ENCODE measurements around the gene LEP. TPM values are rescaled to one million over a fixed set of nuclear protein-coding genes. Genes with fewer than 3 reads are reported as not detected.

The LEP gene
- total RNA-seq, 1 experiment from 2014 or later = not detected

DNA sequence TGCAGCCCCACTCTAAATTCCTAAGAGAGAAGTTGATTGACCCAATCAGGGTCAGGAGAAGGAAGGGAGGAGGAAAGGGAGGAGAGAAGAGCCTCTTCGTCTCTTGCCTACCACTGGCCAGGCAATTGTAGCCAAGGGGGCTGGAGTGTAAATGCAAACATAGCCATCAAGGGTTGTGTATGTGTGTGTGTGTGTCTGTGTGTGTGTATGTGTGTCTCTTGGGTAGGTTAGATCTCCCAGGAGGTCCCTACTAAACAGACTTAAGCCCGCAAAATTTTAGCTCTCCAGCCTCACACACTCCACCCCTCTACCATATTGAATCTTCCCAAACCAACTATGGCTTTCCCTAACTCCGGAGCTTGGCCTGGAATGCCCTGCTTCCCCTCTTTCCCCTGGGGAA is 3.8 kb downstream of the LEP start:
- Histone ChIP-seq H3K79me2 (ENCODE audit: low read length) (no peaks in the 10 kb centered on the region), H3K9me2 (replicated peaks; ENCODE audit: insufficient read depth, low read length) (no peaks in the 10 kb centered on the region), H3K4me3 (ENCODE audit: low read length) (no peak overlapping the region), H3K9ac (ENCODE audit: low read length) (no peak overlapping the region), H3K9me3 (ENCODE audit: low read length) (no peaks in the 10 kb centered on the region), H2AFZ (ENCODE audit: low read length) (no peak overlapping the region), H3K36me3 (ENCODE audit: insufficient read depth, low read length) (no peaks in the 10 kb centered on the region), H3K4me1 (ENCODE audit: low read length) (peaks cover 10% of the 10 kb centered on the region), H3K27ac (ENCODE audit: low read length) (no peak overlapping the region), H3K4me2 (ENCODE audit: low read depth, low read length, poor library complexity, severe bottlenecking) (no peak overlapping the region), H3K27me3 (ENCODE audit: low read length) (no peaks in the 10 kb centered on the region), H4K20me1 (ENCODE audit: insufficient read depth, low read depth, low read length) (no peaks in the 10 kb centered on the region)
- DNase-seq = no peak

- no peak overlapping the region for H3K4me3 ChIP-seq (ENCODE audit: low read length)
- no peak overlapping the region for H2AFZ ChIP-seq (ENCODE audit: low read length)
- no peak for DNase-seq
- H3K9me2 ChIP-seq (replicated peaks; ENCODE audit: insufficient read depth, low read length) = no peaks in the 10 kb centered on the region
- no peak overlapping the region for H3K9ac ChIP-seq (ENCODE audit: low read length)
- no peaks in the 10 kb centered on the region for H3K36me3 ChIP-seq (ENCODE audit: insufficient read depth, low read length)
- H3K27ac ChIP-seq (ENCODE audit: low read length) = no peak overlapping the region
- H3K4me1 ChIP-seq (ENCODE audit: low read length) = peaks cover 1% of the 10 kb centered on the region
- no peaks in the 10 kb centered on the region for H3K9me3 ChIP-seq (ENCODE audit: low read length)
- no peaks in the 10 kb centered on the region for H3K79me2 ChIP-seq (ENCODE audit: low read length)
- H3K4me2 ChIP-seq (ENCODE audit: low read depth, low read length, poor library complexity, severe bottlenecking) = no peak overlapping the region
- H4K20me1 ChIP-seq (ENCODE audit: insufficient read depth, low read depth, low read length) = no peaks in the 10 kb centered on the region
- no peaks in the 10 kb centered on the region for H3K27me3 ChIP-seq (ENCODE audit: low read length)
These were observed 6.0 kb downstream of the LEP start for GRCh38 chr7:128247108-128247507.

GRCh38 chr7:128247640-128248194 is 6.6 kb downstream of the LEP start:
- H3K27me3 ChIP-seq (ENCODE audit: low read length) = no peaks in the 10 kb centered on the region
- no peaks in the 10 kb centered on the region for H3K9me2 ChIP-seq (replicated peaks; ENCODE audit: insufficient read depth, low read length)
- no peak for DNase-seq
- H3K4me1 ChIP-seq (ENCODE audit: low read length) = no peaks in the 10 kb centered on the region
- H3K36me3 ChIP-seq (ENCODE audit: insufficient read depth, low read length) = no peaks in the 10 kb centered on the region
- H3K27ac ChIP-seq (ENCODE audit: low read length) = no peak overlapping the region
- H3K79me2 ChIP-seq (ENCODE audit: low read length) = no peaks in the 10 kb centered on the region
- no peak overlapping the region for H2AFZ ChIP-seq (ENCODE audit: low read length)
- H3K4me3 ChIP-seq (ENCODE audit: low read length) = no peak overlapping the region
- H3K9ac ChIP-seq (ENCODE audit: low read length) = no peak overlapping the region
- no peaks in the 10 kb centered on the region for H4K20me1 ChIP-seq (ENCODE audit: insufficient read depth, low read depth, low read length)
- H3K4me2 ChIP-seq (ENCODE audit: low read depth, low read length, poor library complexity, severe bottlenecking) = no peak overlapping the region
- H3K9me3 ChIP-seq (ENCODE audit: low read length) = no peaks in the 10 kb centered on the region

GRCh38 chr7:128251337-128251736 is 10.3 kb downstream of the LEP start:
- Histone ChIP-seq H3K4me3 (ENCODE audit: low read length) (no peak overlapping the region), H3K79me2 (ENCODE audit: low read length) (no peaks in the 10 kb centered on the region), H3K9ac (ENCODE audit: low read length) (no peak overlapping the region), H3K4me1 (ENCODE audit: low read length) (no peaks in the 10 kb centered on the region), H3K9me2 (replicated peaks; ENCODE audit: insufficient read depth, low read length) (no peaks in the 10 kb centered on the region), H3K27ac (ENCODE audit: low read length) (no peak overlapping the region), H3K4me2 (ENCODE audit: low read depth, low read length, poor library complexity, severe bottlenecking) (no peak overlapping the region), H4K20me1 (ENCODE audit: insufficient read depth, low read depth, low read length) (no peaks in the 10 kb centered on the region), H3K9me3 (ENCODE audit: low read length) (no peaks in the 10 kb centered on the region), H3K36me3 (ENCODE audit: insufficient read depth, low read length) (no peaks in the 10 kb centered on the region), H2AFZ (ENCODE audit: low read length) (no peak overlapping the region), H3K27me3 (ENCODE audit: low read length) (no peaks in the 10 kb centered on the region)
- DNase-seq = no peak

DNA sequence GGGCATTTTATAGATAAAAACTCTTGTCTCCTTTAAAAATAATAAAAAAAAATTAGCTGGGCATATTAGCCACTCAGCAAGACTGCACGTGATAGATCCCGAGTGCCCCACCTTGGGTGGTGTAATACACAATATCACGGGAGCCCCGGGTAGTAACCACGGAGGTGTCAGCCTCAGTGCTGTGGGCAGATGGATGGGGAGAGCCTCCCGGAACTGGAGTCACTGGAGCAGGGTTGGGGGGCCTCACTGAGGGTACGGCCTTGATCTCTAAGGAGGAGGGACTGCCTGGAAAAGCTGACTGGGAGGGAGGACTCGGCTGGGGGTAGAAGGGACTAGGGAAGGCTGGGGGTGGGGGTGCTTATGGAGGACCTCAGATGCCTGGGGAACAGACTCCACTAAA is 12.6 kb downstream of the LEP start:
- no peaks in the 10 kb centered on the region for H3K36me3 ChIP-seq (ENCODE audit: insufficient read depth, low read length)
- no peaks in the 10 kb centered on the region for H4K20me1 ChIP-seq (ENCODE audit: insufficient read depth, low read depth, low read length)
- DNase-seq = no peak
- no peak overlapping the region for H2AFZ ChIP-seq (ENCODE audit: low read length)
- H3K27ac ChIP-seq (ENCODE audit: low read length) = no peak overlapping the region
- no peak overlapping the region for H3K9ac ChIP-seq (ENCODE audit: low read length)
- no peaks in the 10 kb centered on the region for H3K9me2 ChIP-seq (replicated peaks; ENCODE audit: insufficient read depth, low read length)
- no peaks in the 10 kb centered on the region for H3K4me1 ChIP-seq (ENCODE audit: low read length)
- H3K4me3 ChIP-seq (ENCODE audit: low read length) = no peak overlapping the region
- H3K4me2 ChIP-seq (ENCODE audit: low read depth, low read length, poor library complexity, severe bottlenecking) = no peak overlapping the region
- no peaks in the 10 kb centered on the region for H3K9me3 ChIP-seq (ENCODE audit: low read length)
- H3K79me2 ChIP-seq (ENCODE audit: low read length) = no peaks in the 10 kb centered on the region
- H3K27me3 ChIP-seq (ENCODE audit: low read length) = no peaks in the 10 kb centered on the region

DNA sequence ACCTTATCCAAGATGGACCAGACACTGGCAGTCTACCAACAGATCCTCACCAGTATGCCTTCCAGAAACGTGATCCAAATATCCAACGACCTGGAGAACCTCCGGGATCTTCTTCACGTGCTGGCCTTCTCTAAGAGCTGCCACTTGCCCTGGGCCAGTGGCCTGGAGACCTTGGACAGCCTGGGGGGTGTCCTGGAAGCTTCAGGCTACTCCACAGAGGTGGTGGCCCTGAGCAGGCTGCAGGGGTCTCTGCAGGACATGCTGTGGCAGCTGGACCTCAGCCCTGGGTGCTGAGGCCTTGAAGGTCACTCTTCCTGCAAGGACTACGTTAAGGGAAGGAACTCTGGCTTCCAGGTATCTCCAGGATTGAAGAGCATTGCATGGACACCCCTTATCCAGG is 13.4 kb downstream of the LEP start:
- Histone ChIP-seq H3K4me3 (ENCODE audit: low read length) (no peak overlapping the region), H3K4me2 (ENCODE audit: low read depth, low read length, poor library complexity, severe bottlenecking) (no peak overlapping the region), H2AFZ (ENCODE audit: low read length) (no peak overlapping the region), H3K36me3 (ENCODE audit: insufficient read depth, low read length) (no peaks in the 10 kb centered on the region), H3K79me2 (ENCODE audit: low read length) (no peaks in the 10 kb centered on the region), H3K4me1 (ENCODE audit: low read length) (no peaks in the 10 kb centered on the region), H4K20me1 (ENCODE audit: insufficient read depth, low read depth, low read length) (no peaks in the 10 kb centered on the region), H3K9me2 (replicated peaks; ENCODE audit: insufficient read depth, low read length) (no peaks in the 10 kb centered on the region), H3K27me3 (ENCODE audit: low read length) (no peaks in the 10 kb centered on the region), H3K27ac (ENCODE audit: low read length) (no peak overlapping the region), H3K9me3 (ENCODE audit: low read length) (no peaks in the 10 kb centered on the region), H3K9ac (ENCODE audit: low read length) (no peak overlapping the region)
- no peak for DNase-seq

DNA sequence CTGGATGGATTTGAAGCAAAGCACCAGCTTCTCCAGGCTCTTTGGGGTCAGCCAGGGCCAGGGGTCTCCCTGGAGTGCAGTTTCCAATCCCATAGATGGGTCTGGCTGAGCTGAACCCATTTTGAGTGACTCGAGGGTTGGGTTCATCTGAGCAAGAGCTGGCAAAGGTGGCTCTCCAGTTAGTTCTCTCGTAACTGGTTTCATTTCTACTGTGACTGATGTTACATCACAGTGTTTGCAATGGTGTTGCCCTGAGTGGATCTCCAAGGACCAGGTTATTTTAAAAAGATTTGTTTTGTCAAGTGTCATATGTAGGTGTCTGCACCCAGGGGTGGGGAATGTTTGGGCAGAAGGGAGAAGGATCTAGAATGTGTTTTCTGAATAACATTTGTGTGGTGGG is 14.2 kb downstream of the LEP start:
- Histone ChIP-seq H3K79me2 (ENCODE audit: low read length) (no peaks in the 10 kb centered on the region), H3K27me3 (ENCODE audit: low read length) (no peaks in the 10 kb centered on the region), H3K9ac (ENCODE audit: low read length) (no peak overlapping the region), H2AFZ (ENCODE audit: low read length) (no peak overlapping the region), H3K36me3 (ENCODE audit: insufficient read depth, low read length) (no peaks in the 10 kb centered on the region), H3K4me1 (ENCODE audit: low read length) (no peaks in the 10 kb centered on the region), H3K4me3 (ENCODE audit: low read length) (no peak overlapping the region), H3K9me3 (ENCODE audit: low read length) (no peaks in the 10 kb centered on the region), H3K27ac (ENCODE audit: low read length) (no peak overlapping the region), H3K4me2 (ENCODE audit: low read depth, low read length, poor library complexity, severe bottlenecking) (no peak overlapping the region), H4K20me1 (ENCODE audit: insufficient read depth, low read depth, low read length) (no peaks in the 10 kb centered on the region), H3K9me2 (replicated peaks; ENCODE audit: insufficient read depth, low read length) (no peaks in the 10 kb centered on the region)
- DNase-seq = no peak

DNA sequence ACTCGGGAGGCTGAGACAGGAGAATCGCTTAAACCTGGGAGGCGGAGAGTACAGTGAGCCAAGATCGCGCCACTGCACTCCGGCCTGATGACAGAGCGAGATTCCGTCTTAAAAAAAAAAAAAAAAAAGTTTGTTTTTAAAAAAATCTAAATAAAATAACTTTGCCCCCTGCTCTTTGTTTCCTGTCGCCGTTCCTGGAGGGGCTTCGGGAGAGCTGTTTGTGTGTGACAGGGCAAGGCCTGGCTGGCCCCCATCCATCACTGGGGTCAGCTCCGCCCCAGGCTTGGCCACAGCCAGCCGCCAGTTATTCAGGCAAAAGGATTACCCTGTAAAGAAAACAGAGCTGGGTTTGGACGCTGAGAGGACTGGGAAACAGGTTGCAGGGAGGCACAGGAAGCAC is 16.4 kb downstream of the LEP start:
- DNase-seq = no peak

More for the DNA sequence above, 16.4 kb downstream of the LEP start:
- H3K4me2 ChIP-seq (ENCODE audit: low read depth, low read length, poor library complexity, severe bottlenecking) = no peak overlapping the region
- H3K36me3 ChIP-seq (ENCODE audit: insufficient read depth, low read length) = no peaks in the 10 kb centered on the region
- no peak overlapping the region for H3K27ac ChIP-seq (ENCODE audit: low read length)
- no peak overlapping the region for H3K4me3 ChIP-seq (ENCODE audit: low read length)
- H3K9me3 ChIP-seq (ENCODE audit: low read length) = no peaks in the 10 kb centered on the region
- no peaks in the 10 kb centered on the region for H3K4me1 ChIP-seq (ENCODE audit: low read length)
- H2AFZ ChIP-seq (ENCODE audit: low read length) = no peak overlapping the region
- H3K79me2 ChIP-seq (ENCODE audit: low read length) = no peaks in the 10 kb centered on the region
- no peaks in the 10 kb centered on the region for H3K27me3 ChIP-seq (ENCODE audit: low read length)
- no peaks in the 10 kb centered on the region for H3K9me2 ChIP-seq (replicated peaks; ENCODE audit: insufficient read depth, low read length)
- H3K9ac ChIP-seq (ENCODE audit: low read length) = no peak overlapping the region
- H4K20me1 ChIP-seq (ENCODE audit: insufficient read depth, low read depth, low read length) = no peaks in the 10 kb centered on the region
